ENCODE results near the gene FAM13A.

DNA sequence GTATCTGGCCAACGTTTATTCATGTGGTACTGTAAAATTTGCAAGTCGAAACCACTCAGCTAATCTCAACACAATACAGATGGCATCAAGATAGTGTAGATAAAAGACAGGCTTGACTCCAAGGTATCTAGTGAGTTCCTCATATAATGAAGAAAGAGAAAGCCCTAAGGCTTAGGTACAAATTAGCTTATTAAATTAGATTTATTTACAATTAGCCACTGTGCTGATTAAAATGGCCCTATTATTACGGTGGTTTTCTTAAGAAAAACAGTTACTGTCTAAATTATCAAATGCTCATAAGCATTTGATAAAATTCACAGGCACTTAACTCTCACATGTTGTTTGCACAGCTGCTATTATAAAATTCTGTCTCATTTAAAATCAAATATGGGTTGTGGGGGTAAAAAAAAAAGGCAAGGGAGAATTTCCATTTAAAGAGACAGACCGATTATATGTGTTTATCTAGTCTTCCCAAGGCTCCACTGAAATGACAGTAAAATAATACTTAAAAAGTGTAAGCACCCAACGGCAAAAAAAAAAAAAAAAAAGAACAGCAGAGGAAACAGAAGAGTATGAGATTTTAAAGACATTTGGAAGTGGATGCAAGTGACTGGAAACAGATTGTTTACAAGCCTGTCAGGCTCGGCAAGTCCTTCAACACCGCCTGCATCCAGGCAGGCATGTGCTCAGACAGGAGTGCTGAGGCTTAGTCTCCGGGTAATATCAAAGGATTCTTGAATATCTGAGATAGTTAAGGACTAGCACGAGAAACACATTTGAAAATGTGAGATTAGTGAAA is 55.1 kb downstream of the FAM13A start:
- no peak for TF ChIP-seq REST (IDR thresholded peaks at IDR 0.05; ENCODE audit: low read depth, low read length)
- TF ChIP-seq GATAD2B (conservative IDR thresholded peaks at IDR 0.05; ENCODE audit: low read depth): no peak
- TF ChIP-seq ZZZ3 (IDR thresholded peaks at IDR 0.05; ENCODE audit: control insufficient read depth, insufficient read length, low read depth): no peak

Data from GM12878 (cell line).